PC-9 (cell line): ENCODE data around the gene FOXF2.

Experiments
- CTCF ChIP-seq: fragments of 200-600 bp; sonication (generic); conservative IDR thresholded peaks from 2 replicates; pipeline ENCODE4 v1.6.1; 2017; ENCODE audit warnings: mixed run types, antibody characterized with exemption, mild to moderate bottlenecking, moderate library complexity
- EZH2 ChIP-seq: fragments of 200-600 bp; sonication (generic); IDR thresholded peaks from 2 replicates; pipeline ENCODE4 v1.8.0; 2017; ENCODE audit warnings: antibody characterized with exemption, low read depth

- no peak for TF ChIP-seq CTCF
- TF ChIP-seq EZH2, result no peak
Observed at GRCh38 chr6:1347161-1347560, 42.2 kb upstream of the FOXF2 start.
